Measurements from ENCODE around the gene TMEM63C.
A peak's percentile ranks its signal among the peaks of the same experiment; 100 is the strongest.

The TMEM63C gene

GRCh38 chr14:77204907-77205306 is 23.3 kb downstream of the TMEM63C start:
- H3K4me3 ChIP-seq (ENCODE audit: low read depth, low read length), result no peak overlapping the region
- no peak for TF ChIP-seq CTCF (conservative IDR thresholded peaks at IDR 0.05; ENCODE audit: low read depth, low read length)
- DNase-seq (ENCODE audit: low read depth), result no peak

GRCh38 chr14:77205566-77205965 is 24.0 kb downstream of the TMEM63C start:
- H3K4me3 ChIP-seq (ENCODE audit: low read depth, low read length), result no peak overlapping the region
- no peak for TF ChIP-seq CTCF (conservative IDR thresholded peaks at IDR 0.05; ENCODE audit: low read depth, low read length)
- no peak for DNase-seq (ENCODE audit: low read depth)

GRCh38 chr14:77206261-77206824 is 24.7 kb downstream of the TMEM63C start:
- no peak overlapping the region for H3K4me3 ChIP-seq (ENCODE audit: low read depth, low read length)
- no peak for TF ChIP-seq CTCF (conservative IDR thresholded peaks at IDR 0.05; ENCODE audit: low read depth, low read length)
- no peak for DNase-seq (ENCODE audit: low read depth)

- no peak for TF ChIP-seq CTCF (conservative IDR thresholded peaks at IDR 0.05; ENCODE audit: low read depth, low read length)
- H3K4me3 ChIP-seq (ENCODE audit: low read depth, low read length), result no peak overlapping the region
- no peak for DNase-seq (ENCODE audit: low read depth)
Measured at GRCh38 chr14:77206877-77207389, 25.3 kb downstream of the TMEM63C start.

- TF ChIP-seq CTCF (conservative IDR thresholded peaks at IDR 0.05; ENCODE audit: low read depth, low read length), result no peak
- peak; percentile 65 for DNase-seq (ENCODE audit: low read depth)
- H3K4me3 ChIP-seq (ENCODE audit: low read depth, low read length), result no peak overlapping the region
Measured at GRCh38 chr14:77208291-77208978, 26.8 kb downstream of the TMEM63C start.

- TF ChIP-seq CTCF (conservative IDR thresholded peaks at IDR 0.05; ENCODE audit: low read depth, low read length), result no peak
- H3K4me3 ChIP-seq (ENCODE audit: low read depth, low read length), result no peak overlapping the region
- no peak for DNase-seq (ENCODE audit: low read depth)
Measured at GRCh38 chr14:77208979-77209318, 27.4 kb downstream of the TMEM63C start.

Measured in choroid plexus epithelial cell (primary cell).